Measurements from ENCODE around the gene SEMA5A.

The SEMA5A gene

GRCh38 chr5:9479361-9479760 is 66.5 kb downstream of the SEMA5A start:
- no peak for TF ChIP-seq CTCF (conservative IDR thresholded peaks at IDR 0.05)
- H3K27ac ChIP-seq: no peak overlapping the region

GRCh38 chr5:9477537-9477936 is 68.3 kb downstream of the SEMA5A start:
- H3K27ac ChIP-seq: no peak overlapping the region
- TF ChIP-seq CTCF (conservative IDR thresholded peaks at IDR 0.05): no peak

- H3K27ac ChIP-seq: no peak overlapping the region
- no peak for TF ChIP-seq CTCF (conservative IDR thresholded peaks at IDR 0.05)
Observed at GRCh38 chr5:9474219-9475002, 71.5 kb downstream of the SEMA5A start.

GRCh38 chr5:9473624-9474023 is 72.3 kb downstream of the SEMA5A start:
- TF ChIP-seq CTCF (conservative IDR thresholded peaks at IDR 0.05): no peak
- H3K27ac ChIP-seq: no peak overlapping the region

- TF ChIP-seq CTCF (conservative IDR thresholded peaks at IDR 0.05): no peak
Observed at GRCh38 chr5:9470410-9470809, 75.5 kb downstream of the SEMA5A start.

GRCh38 chr5:9468060-9468388 is 77.9 kb downstream of the SEMA5A start:
- H3K27ac ChIP-seq: no peak overlapping the region
- no peak for TF ChIP-seq CTCF (conservative IDR thresholded peaks at IDR 0.05)

More at GRCh38 chr5:9470410-9470809, 75.5 kb downstream of the SEMA5A start:
- H3K27ac ChIP-seq: no peak overlapping the region

- H3K27ac ChIP-seq: no peak overlapping the region
Observed at GRCh38 chr5:9467199-9468059, 78.4 kb downstream of the SEMA5A start.

More at GRCh38 chr5:9467199-9468059, 78.4 kb downstream of the SEMA5A start:
- no peak for TF ChIP-seq CTCF (conservative IDR thresholded peaks at IDR 0.05)

Data from VCaP (cell line).